ENCODE results near the gene ACTN4. TPM values are rescaled to one million over a fixed set of nuclear protein-coding genes. Genes with fewer than 3 reads are reported as not detected.

The ACTN4 gene
- total RNA-seq, 1 experiment from 2014 or later, result 3,297 TPM

DNA sequence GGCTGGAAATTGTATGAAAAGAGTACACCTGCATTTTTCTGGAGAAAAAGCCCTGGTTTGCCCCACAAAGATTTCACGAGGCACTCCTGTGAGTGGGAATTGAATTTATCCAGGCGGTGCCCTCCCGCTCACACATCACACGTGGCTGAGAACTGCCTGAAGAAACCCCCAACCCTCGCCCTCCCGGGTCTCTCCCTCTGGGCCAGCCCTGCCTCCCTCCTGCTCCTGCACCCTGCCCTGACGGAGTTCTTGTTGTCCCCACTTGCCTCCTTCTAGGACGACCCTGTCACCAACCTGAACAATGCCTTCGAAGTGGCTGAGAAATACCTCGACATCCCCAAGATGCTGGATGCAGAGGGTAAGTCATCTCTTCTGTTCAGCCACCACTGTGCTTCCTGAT lies 61.7 kb downstream of the ACTN4 start:
- Histone ChIP-seq H3K4me3 (ENCODE audit: low read depth in 2 of 2, low read length in 2 of 2) (no peak overlapping the region), H3K27me3 (ENCODE audit: control insufficient read depth, insufficient read depth, low read length) (no peaks in the 10 kb centered on the region), H3K36me3 (ENCODE audit: control insufficient read depth, insufficient read depth, low read length) (peaks cover 95% of the 10 kb centered on the region), H3K9me3 (ENCODE audit: control insufficient read depth, insufficient read depth, low read depth, low read length) (no peaks in the 10 kb centered on the region), H3K4me1 (ENCODE audit: control insufficient read depth, insufficient read depth, low read length) (peaks cover 99% of the 10 kb centered on the region), H3K27ac (ENCODE audit: low read length) (peak overlapping the region; percentile 65)
- no TSS peak for BruUV-seq (replicated peaks)
- CTCF ChIA-PET, result no interaction called here
- no peak for TF ChIP-seq TCF7L2 (IDR thresholded peaks at IDR 0.05; ENCODE audit: low read depth, low read length)
- no peak for TF ChIP-seq CTCF (IDR thresholded peaks at IDR 0.05)
- TF ChIP-seq POLR2AphosphoS5 (IDR thresholded peaks at IDR 0.05; ENCODE audit: low read depth, low read length), result no peak
- no peak for TF ChIP-seq SIN3A (IDR thresholded peaks at IDR 0.05; ENCODE audit: borderline replicate concordance, insufficient read depth, low read depth, low read length)
- TF ChIP-seq REST (IDR thresholded peaks at IDR 0.05; ENCODE audit: insufficient read depth in 1 of 2, low read depth in 2 of 2, low read length in 1 of 2), result no peak
- DNase-seq (ENCODE audit: low read depth, low spot score), result no peak
- in situ Hi-C loops (cut with HindIII; ENCODE audit: low pct_unique_long_range_greater_than_20kb, low sequenced_read_pairs) (no loop called here), intact Hi-C loops (cut with micrococcal nuclease; ENCODE audit: unreplicated experiment) (no loop called here)
- POLR2A ChIA-PET, result no interaction called here
- no peak for ATAC-seq

GRCh38 chr19:38709671-38710415 lies 62.4 kb downstream of the ACTN4 start:
- BruUV-seq (replicated peaks), result no TSS peak
- H3K9me3 ChIP-seq (ENCODE audit: control insufficient read depth, insufficient read depth, low read depth, low read length), result no peaks in the 10 kb centered on the region
- peaks cover 95% of the 10 kb centered on the region for H3K36me3 ChIP-seq (ENCODE audit: control insufficient read depth, insufficient read depth, low read length)
- intact Hi-C loops (cut with micrococcal nuclease; ENCODE audit: unreplicated experiment) (no loop called here), in situ Hi-C loops (cut with HindIII; ENCODE audit: low pct_unique_long_range_greater_than_20kb, low sequenced_read_pairs) (no loop called here)
- DNase-seq (ENCODE audit: low read depth, low spot score) (no peak), ATAC-seq (peak; percentile 0; the same call in 1 of the 2 replicates)
- TF ChIP-seq CTCF (IDR thresholded peaks at IDR 0.05) (no peak), POLR2AphosphoS5 (IDR thresholded peaks at IDR 0.05; ENCODE audit: low read depth, low read length) (no peak), SIN3A (IDR thresholded peaks at IDR 0.05; ENCODE audit: borderline replicate concordance, insufficient read depth, low read depth, low read length) (no peak), TCF7L2 (IDR thresholded peaks at IDR 0.05; ENCODE audit: low read depth, low read length) (no peak), REST (IDR thresholded peaks at IDR 0.05; ENCODE audit: insufficient read depth in 1 of 2, low read depth in 2 of 2, low read length in 1 of 2) (no peak)
- no peak overlapping the region for H3K4me3 ChIP-seq (ENCODE audit: low read depth in 2 of 2, low read length in 2 of 2)
- CTCF ChIA-PET, result interaction anchor here (1.7 kb wide), 1 partner anchor 10 kb away, joined by 4 read pairs; no protein-coding TSS in a partner anchor
- H3K27me3 ChIP-seq (ENCODE audit: control insufficient read depth, insufficient read depth, low read length), result no peaks in the 10 kb centered on the region
- peak overlapping the region; percentile 68 for H3K27ac ChIP-seq (ENCODE audit: low read length)
- POLR2A ChIA-PET, result no interaction called here
- peaks cover 100% of the 10 kb centered on the region for H3K4me1 ChIP-seq (ENCODE audit: control insufficient read depth, insufficient read depth, low read length)

Measured in Panc1 (cell line).